ENCODE results near the gene C21orf91. TPM values are rescaled to one million over a fixed set of nuclear protein-coding genes. Genes with fewer than 3 reads are reported as not detected.

The C21orf91 gene
- total RNA-seq, 1 experiment from 2014 or later, result 49.2 TPM

GRCh38 chr21:17777072-17777765 is 41.9 kb downstream of the C21orf91 start:
- Histone ChIP-seq H3K79me1 (ENCODE audit: insufficient read depth, low read depth, low read length, poor library complexity, severe bottlenecking) (no peaks in the 10 kb centered on the region), H3K4me1 (ENCODE audit: insufficient read depth, low read length) (no peaks in the 10 kb centered on the region; the same call in 1 of the 2 replicates), H4K91ac (ENCODE audit: insufficient read length, low read depth, low read length) (no peak overlapping the region), H2BK5ac (ENCODE audit: insufficient read length, low read length) (no peak overlapping the region), H2AK5ac (ENCODE audit: insufficient read length, low read length) (no peak overlapping the region), H2BK15ac (ENCODE audit: low read depth, low read length) (no peak overlapping the region), H3K23ac (ENCODE audit: insufficient read length, low read depth, low read length) (no peak overlapping the region), H2BK20ac (ENCODE audit: low read depth, low read length, poor library complexity, severe bottlenecking) (no peak overlapping the region), H3K9ac (ENCODE audit: extremely low read depth, insufficient read length, low read length) (no peak overlapping the region), H3K56ac (ENCODE audit: insufficient read length, low read depth, low read length) (no peak overlapping the region), H3T11ph (ENCODE audit: low read length) (no peak overlapping the region), H3K27me3 (ENCODE audit: insufficient read depth, low read length) (no peaks in the 10 kb centered on the region), H3K27ac (ENCODE audit: insufficient read length, low read depth, low read length) (no peak overlapping the region), H3K9me3 (ENCODE audit: control insufficient read depth, low read depth, low read length) (no peaks in the 10 kb centered on the region), H4K5ac (ENCODE audit: insufficient read length, low read depth, low read length) (no peak overlapping the region), H3K18ac (ENCODE audit: insufficient read length, low read depth, low read length) (no peak overlapping the region), H3K23me2 (ENCODE audit: insufficient read length, low read depth, low read length, poor library complexity, severe bottlenecking) (no peaks in the 10 kb centered on the region), H3K79me2 (ENCODE audit: insufficient read depth, low read length) (no peaks in the 10 kb centered on the region), H2BK120ac (ENCODE audit: low read depth, low read length, poor library complexity, severe bottlenecking) (no peak overlapping the region), H2BK12ac (ENCODE audit: insufficient read length, low read depth, low read length) (no peak overlapping the region), H2AFZ (ENCODE audit: low read length) (no peak overlapping the region), H4K20me1 (ENCODE audit: control insufficient read depth, insufficient read depth, insufficient read length) (no peaks in the 10 kb centered on the region), H3K4ac (ENCODE audit: low read depth, low read length) (no peak overlapping the region), H3K4me2 (ENCODE audit: insufficient read depth, insufficient read length, low read length) (no peak overlapping the region), H4K8ac (replicated peaks; ENCODE audit: insufficient read length, low read depth, low read length) (no peak overlapping the region), H3K14ac (ENCODE audit: insufficient read depth, low read length) (no peak overlapping the region)
- no peaks in the 10 kb centered on the region for H3K27me3 Mint-ChIP-seq (ENCODE audit: low read depth)
- peaks cover 15 to 23% of the 10 kb centered on the region in 2 experiments for H3K4me1 Mint-ChIP-seq
- H3K27ac Mint-ChIP-seq, result no peak overlapping the region
- H3K4me3 Mint-ChIP-seq, result no peak overlapping the region
- H3K36me3 Mint-ChIP-seq (ENCODE audit: insufficient read depth in 1 of 3, low read depth in 3 of 3), result peaks cover 0 to 16% (median under 1%) of the 10 kb centered on the region in 3 experiments; a peak in 6 of 7 replicates
- no peak for TF ChIP-seq CTCF (conservative IDR thresholded peaks at IDR 0.05)
- no CpG with 5 or more reads among the region's 1 CpG for WGBS (ENCODE audit: extremely low coverage, insufficient read length, low lambda C conversion rate)
- H3K9me3 Mint-ChIP-seq, result peaks cover 9 to 16% of the 10 kb centered on the region in 2 experiments
- no peak for DNase-seq

Data from H9 (cell line).